Effector memory CD4-positive, alpha-beta T cell (primary cell): ENCODE results near the gene RAPGEF6.

ENCODE experiments used
- DNase-seq, 3 donors: peaks; one replicate each; pipeline ENCODE4 v3.0.0-alpha.2; 2020
- H3K27ac ChIP-seq: 2 replicates; pipeline ENCODE4 v1.7.0; 2013; ENCODE audit warnings: mild to moderate bottlenecking, low read length, moderate library complexity; ENCODE audit not compliant: insufficient read depth, poor library complexity, severe bottlenecking
- H3K27me3 ChIP-seq: replicated peaks from 2 replicates; pipeline ENCODE4 v1.7.0; 2013; ENCODE audit warnings: mild to moderate bottlenecking, low read length; ENCODE audit not compliant: insufficient read depth, control insufficient read depth, poor library complexity, severe bottlenecking
- H3K36me3 ChIP-seq: 2 replicates; pipeline ENCODE4 v1.7.0; 2013; ENCODE audit warnings: mild to moderate bottlenecking, low read length, moderate library complexity; ENCODE audit not compliant: control insufficient read depth, insufficient read depth
- H3K4me1 ChIP-seq: 2 replicates; pipeline ENCODE4 v1.7.0; 2013; ENCODE audit warnings: low read length, mild to moderate bottlenecking; ENCODE audit not compliant: control insufficient read depth, insufficient read depth, poor library complexity, severe bottlenecking
- H3K4me3 ChIP-seq: 2 replicates; pipeline ENCODE4 v1.7.0; 2013; ENCODE audit warnings: low read length, low read depth, mild to moderate bottlenecking; ENCODE audit not compliant: insufficient read depth, poor library complexity, severe bottlenecking
- H3K9me3 ChIP-seq: 2 replicates; pipeline ENCODE4 v1.7.0; 2013; ENCODE audit warnings: mild to moderate bottlenecking, low read length, moderate library complexity; ENCODE audit not compliant: control insufficient read depth

RAPGEF6 gene

DNA sequence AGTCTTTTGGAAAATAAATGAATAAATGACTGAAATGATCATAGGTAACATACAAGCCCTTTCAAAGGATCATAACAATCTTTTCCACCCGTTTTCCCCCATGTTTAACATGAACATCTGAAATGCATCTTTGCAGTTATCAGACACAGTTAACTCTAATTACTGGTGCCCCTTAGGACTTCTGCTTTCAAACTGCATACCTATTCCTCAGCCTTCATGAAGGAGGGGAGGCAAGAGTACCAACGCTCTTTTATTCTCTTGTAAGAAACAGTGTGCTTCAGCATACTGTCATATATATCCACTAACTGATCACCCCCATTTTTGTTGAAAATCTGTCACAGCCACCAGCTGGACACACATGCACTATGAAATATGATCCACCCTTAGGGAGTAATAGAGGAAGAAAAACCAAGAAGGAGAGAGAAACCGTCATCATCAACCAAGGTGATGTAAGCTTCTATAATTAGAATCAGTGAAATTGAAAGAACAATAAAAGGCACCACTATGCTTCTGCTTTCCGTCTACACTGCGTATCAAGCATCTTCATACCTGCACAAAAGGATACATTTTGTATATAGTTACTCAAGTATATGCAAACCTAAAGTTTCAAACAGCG is 98.7 kb downstream of the RAPGEF6 start:
- H3K4me1 ChIP-seq = peaks cover 38% of the 10 kb centered on the region
- H3K9me3 ChIP-seq = no peaks in the 10 kb centered on the region
- DNase-seq = no peak
- H3K27me3 ChIP-seq = no peaks in the 10 kb centered on the region
- no peaks in the 10 kb centered on the region for H3K36me3 ChIP-seq
- peak overlapping the region; percentile 50 for H3K27ac ChIP-seq
- H3K4me3 ChIP-seq = peak overlapping the region; percentile 4

DNA sequence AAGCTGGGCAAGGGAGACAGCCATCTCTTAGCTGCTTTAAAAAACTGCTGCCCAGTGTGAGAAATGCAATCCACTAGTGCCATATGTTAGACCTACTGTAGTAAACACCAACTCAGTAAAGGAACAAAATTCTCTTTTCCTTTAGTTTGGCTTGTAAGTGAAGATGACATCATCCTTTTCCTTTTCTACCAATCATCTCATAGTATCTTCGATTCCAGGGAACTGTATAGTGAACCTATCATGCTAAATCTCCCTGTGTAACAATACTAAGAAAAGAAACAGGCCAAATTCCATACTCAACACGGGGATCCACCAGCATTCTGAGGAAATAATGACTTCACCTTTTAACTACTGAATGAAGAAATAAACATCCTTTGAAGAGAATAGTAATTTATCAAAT is 100.1 kb downstream of the RAPGEF6 start:
- H3K27me3 ChIP-seq = no peaks in the 10 kb centered on the region
- DNase-seq = no peak
- no peak overlapping the region for H3K4me3 ChIP-seq
- H3K4me1 ChIP-seq = peaks cover 50% of the 10 kb centered on the region
- H3K9me3 ChIP-seq = no peaks in the 10 kb centered on the region
- H3K36me3 ChIP-seq = no peaks in the 10 kb centered on the region
- peak overlapping the region; percentile 12 for H3K27ac ChIP-seq

DNA sequence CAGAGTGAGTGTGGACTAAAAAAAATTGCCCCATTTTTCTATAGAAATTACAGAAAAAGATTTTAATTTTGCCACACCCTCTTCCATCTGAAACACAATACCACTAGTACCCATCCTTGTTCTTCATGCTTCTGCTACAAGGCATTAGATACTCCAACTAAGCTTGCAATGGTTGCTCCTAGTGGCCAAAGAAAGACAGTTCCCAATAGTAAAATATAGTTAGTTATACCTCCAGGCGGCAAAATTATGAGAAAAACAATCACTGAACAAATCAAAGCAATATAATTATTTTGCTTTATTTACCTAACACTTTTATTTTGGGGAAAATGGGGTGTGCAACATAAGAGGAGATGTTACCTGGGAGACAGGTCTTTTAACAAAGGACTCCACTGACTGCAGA is 101.2 kb downstream of the RAPGEF6 start:
- no peak overlapping the region for H3K4me3 ChIP-seq
- no peak for DNase-seq
- H3K9me3 ChIP-seq = no peaks in the 10 kb centered on the region
- no peaks in the 10 kb centered on the region for H3K36me3 ChIP-seq
- H3K27ac ChIP-seq = no peak overlapping the region
- H3K4me1 ChIP-seq = peaks cover 44% of the 10 kb centered on the region
- no peaks in the 10 kb centered on the region for H3K27me3 ChIP-seq

GRCh38 chr5:131532031-131532640 is 102.9 kb downstream of the RAPGEF6 start:
- peaks cover 53% of the 10 kb centered on the region for H3K4me1 ChIP-seq
- no peaks in the 10 kb centered on the region for H3K36me3 ChIP-seq
- H3K4me3 ChIP-seq = peak overlapping the region; percentile 46
- H3K27ac ChIP-seq = peak overlapping the region; percentile 72
- no peaks in the 10 kb centered on the region for H3K27me3 ChIP-seq
- no peaks in the 10 kb centered on the region for H3K9me3 ChIP-seq
- DNase-seq = no peak

DNA sequence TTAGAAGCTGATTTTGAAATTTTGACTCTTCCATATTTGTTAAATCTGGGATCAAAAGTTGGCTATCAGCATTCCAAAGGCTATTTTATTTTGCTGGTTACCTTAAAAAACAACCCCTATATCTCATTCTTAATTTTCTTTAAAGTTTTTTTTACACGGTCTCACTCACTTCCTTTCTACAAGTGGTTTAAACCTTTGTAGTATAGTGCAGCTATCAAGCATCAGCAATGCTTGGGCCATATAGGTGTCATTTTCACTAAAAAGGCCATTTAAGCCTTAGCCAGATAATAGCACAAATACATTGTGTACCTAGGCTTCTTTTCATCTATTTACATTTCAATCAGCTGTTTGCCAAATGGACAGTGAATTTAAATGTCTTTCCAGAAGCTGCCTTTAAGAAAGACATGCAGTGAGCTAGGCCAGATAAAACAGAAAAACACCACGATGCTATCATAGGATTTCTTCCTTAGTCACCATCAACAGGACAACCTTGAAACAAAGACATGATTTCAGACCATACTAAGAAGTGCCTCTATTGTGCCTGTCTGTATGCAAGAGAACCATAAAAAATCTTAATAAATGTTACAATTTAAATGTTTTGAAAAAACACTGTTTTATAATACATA is 104.2 kb downstream of the RAPGEF6 start:
- peaks cover 48% of the 10 kb centered on the region for H3K4me1 ChIP-seq
- no peaks in the 10 kb centered on the region for H3K36me3 ChIP-seq
- no peaks in the 10 kb centered on the region for H3K9me3 ChIP-seq
- H3K27ac ChIP-seq = peak overlapping the region; percentile 72
- H3K27me3 ChIP-seq = no peaks in the 10 kb centered on the region
- no peak for DNase-seq
- peak overlapping the region; percentile 4 for H3K4me3 ChIP-seq

DNA sequence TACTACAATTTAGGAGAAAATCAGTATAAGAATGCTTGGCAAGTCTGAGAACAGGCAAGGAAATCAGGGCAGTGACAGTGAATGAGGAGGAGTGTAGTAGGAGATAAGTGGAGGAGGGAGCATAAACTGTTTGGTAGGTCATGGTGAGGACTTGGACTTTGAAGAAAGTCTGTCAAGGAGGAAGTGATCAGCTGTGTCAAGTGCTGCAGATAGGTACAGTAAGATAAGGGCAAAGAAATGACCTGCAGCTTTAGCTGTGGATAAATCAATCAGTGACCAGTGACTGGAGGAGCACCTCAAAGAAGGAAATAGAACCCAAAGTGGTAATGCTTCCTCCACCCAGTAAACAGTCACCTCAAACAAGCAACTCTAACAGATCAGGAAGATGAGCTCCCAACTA is 106.3 kb downstream of the RAPGEF6 start:
- Histone ChIP-seq H3K4me1 (peaks cover 42% of the 10 kb centered on the region), H3K9me3 (no peaks in the 10 kb centered on the region), H3K27ac (no peak overlapping the region), H3K4me3 (no peak overlapping the region), H3K27me3 (no peaks in the 10 kb centered on the region), H3K36me3 (no peaks in the 10 kb centered on the region)
- DNase-seq = no peak

GRCh38 chr5:131525805-131526204 is 109.2 kb downstream of the RAPGEF6 start:
- no peak overlapping the region for H3K4me3 ChIP-seq
- H3K27me3 ChIP-seq = no peaks in the 10 kb centered on the region
- no peak for DNase-seq
- peaks cover 22% of the 10 kb centered on the region for H3K4me1 ChIP-seq
- no peak overlapping the region for H3K27ac ChIP-seq
- peaks cover 4% of the 10 kb centered on the region for H3K36me3 ChIP-seq
- H3K9me3 ChIP-seq = no peaks in the 10 kb centered on the region

DNA sequence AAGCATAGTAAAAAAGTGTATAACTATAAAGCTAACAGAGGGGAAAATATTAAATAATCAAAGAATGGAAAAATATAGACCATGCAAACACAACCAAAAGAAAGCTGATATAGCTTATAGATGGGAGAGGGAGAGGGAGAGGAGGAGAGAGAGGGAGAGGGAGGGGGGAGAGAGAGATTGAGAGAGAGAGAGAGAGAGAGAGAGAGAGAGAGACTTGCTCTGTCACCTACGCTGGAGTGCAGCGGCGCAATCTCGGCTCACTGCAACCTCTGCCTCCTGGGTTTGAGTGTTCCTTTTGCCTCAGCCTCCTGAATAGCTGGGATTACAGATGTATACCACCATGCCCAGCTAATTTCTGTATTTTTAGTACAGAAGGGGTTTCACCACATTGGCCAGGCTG is 110.6 kb downstream of the RAPGEF6 start:
- Histone ChIP-seq H3K4me3 (no peak overlapping the region), H3K27ac (no peak overlapping the region), H3K27me3 (no peaks in the 10 kb centered on the region), H3K9me3 (no peaks in the 10 kb centered on the region), H3K36me3 (peaks cover 18% of the 10 kb centered on the region), H3K4me1 (peaks cover 15% of the 10 kb centered on the region)
- no peak for DNase-seq

GRCh38 chr5:131523500-131524185 is 111.4 kb downstream of the RAPGEF6 start:
- no peak overlapping the region for H3K4me3 ChIP-seq
- peaks cover 10% of the 10 kb centered on the region for H3K4me1 ChIP-seq
- DNase-seq = no peak
- no peaks in the 10 kb centered on the region for H3K27me3 ChIP-seq
- H3K9me3 ChIP-seq = no peaks in the 10 kb centered on the region
- H3K36me3 ChIP-seq = peaks cover 25% of the 10 kb centered on the region
- no peak overlapping the region for H3K27ac ChIP-seq

GRCh38 chr5:131521252-131521651 is 113.8 kb downstream of the RAPGEF6 start:
- Histone ChIP-seq H3K9me3 (no peaks in the 10 kb centered on the region), H3K27me3 (no peaks in the 10 kb centered on the region), H3K36me3 (peaks cover 25% of the 10 kb centered on the region), H3K4me1 (peaks cover 2% of the 10 kb centered on the region), H3K27ac (no peak overlapping the region), H3K4me3 (no peak overlapping the region)
- no peak for DNase-seq
